OCI-M1 (cell line): ENCODE results near the gene SLC35F1.

Source experiments
- DNase-seq: peaks from one replicate; lab custom pipeline; 2025; lab: John Stamatoyannopoulos, UW

Gene SLC35F1

GRCh38 chr6:118317581-118318563 lies 410.8 kb downstream of the SLC35F1 start:
- DNase-seq = no peak

- DNase-seq = no peak
These were observed 411.6 kb downstream of the SLC35F1 start for GRCh38 chr6:118318648-118319047.

DNA sequence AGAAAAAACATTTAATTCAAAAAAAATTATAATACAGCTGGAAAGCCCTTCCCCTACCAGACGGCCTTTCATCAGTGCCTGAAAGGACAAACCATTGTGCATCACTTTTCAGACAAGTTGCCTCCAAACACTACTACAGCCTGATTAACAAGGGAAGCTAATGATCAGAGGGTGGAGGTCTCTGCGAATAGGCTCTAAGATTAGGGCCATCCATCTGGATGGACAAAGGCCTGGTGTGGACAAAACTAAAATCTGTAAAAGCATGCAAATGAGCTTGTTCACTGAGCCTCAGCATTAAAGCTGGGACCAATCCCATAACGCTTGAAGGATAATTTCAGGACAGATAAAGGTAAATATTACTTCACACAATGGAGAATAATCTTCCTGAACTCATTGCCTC lies 412.4 kb downstream of the SLC35F1 start:
- no peak for DNase-seq

GRCh38 chr6:118319894-118320649 lies 413.0 kb downstream of the SLC35F1 start:
- peak; percentile 23 for DNase-seq

DNA sequence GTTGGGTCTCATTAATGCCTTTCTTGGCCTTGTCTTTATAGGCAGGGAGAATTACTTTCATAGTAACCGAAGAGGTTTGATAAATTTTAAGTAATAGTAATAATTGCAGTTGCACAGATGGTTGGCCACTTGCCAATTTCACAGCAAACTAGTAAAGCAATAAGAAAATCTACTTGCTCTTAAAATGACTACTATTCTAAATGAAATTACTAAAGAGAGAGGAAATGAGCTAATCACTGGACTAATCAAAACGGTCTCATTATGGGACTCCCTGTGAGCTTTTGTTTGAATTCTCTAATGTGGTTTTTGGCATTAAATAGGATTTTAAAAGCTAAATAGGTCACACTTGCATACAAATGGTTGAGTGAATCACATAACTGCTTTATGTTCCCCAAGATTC lies 413.6 kb downstream of the SLC35F1 start:
- no peak for DNase-seq

DNA sequence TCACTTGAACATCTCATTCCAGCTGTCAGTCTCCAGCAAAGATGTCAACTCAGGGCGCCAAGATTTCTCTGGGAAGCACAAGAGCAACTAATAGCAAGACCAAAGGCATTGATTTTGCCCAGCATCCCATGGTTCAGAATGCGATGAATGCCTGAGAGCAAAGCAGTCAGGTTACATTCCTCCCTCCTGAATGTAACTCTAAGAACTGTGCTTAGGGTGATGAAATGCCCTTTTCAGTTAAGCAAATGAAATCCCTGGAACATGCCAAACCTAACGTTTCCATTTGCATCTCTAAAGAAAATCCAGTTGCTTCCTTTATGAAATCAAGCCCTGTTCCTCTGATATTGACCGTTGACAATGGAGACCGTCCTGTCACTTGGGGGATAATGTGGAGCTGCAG lies 417.1 kb downstream of the SLC35F1 start:
- no peak for DNase-seq

DNA sequence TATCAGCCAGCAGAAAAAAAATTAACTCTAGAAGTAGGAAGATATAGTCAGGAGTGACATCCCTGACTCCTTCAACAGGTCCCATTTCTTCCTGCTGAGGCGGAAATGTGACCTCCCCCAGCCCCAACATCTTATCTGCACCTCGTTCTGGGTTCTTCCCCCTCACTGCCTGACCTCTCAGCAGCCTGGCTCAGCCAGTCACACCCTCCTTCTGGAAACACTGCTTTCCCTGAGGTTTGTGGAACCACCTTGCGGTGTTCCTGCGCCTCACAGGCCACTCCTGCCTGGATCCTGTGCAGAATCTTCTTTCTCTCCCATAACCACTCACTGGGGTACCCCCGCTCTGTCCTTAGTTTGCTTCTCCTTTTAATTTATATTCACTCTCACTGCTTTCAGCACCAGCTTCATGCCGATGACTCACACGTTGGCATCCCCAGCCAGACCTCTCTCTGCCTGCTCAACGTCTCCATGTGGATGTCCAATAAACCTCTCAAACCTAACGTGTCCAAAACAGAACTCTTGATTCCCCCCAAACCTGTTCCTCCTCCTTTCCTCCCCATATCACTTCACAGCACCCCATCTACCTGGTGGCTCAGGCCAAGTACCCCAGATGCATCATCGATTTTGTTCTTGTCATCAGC lies 418.3 kb downstream of the SLC35F1 start:
- DNase-seq = no peak

DNA sequence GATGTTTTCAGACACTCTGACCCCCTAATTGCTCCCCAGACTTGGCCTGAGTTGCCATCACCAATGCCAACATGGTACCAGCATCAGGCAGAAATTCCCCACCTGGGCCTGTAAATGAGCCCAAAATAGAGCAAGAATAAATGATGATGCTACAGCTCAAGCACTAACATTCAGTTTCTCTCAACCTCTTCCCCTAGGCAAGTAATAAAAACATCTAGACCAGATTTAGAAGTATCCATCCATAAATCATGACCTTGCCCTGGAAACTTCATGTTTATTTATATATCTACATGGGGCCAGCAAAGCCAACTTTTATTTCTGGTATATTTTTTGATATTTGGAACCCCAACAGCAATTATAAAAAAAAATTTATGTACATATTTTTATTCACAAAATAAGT lies 419.6 kb downstream of the SLC35F1 start:
- DNase-seq = no peak

- no peak for DNase-seq
These were observed 420.2 kb downstream of the SLC35F1 start for GRCh38 chr6:118327237-118327636.

- no peak for DNase-seq
These were observed 426.7 kb downstream of the SLC35F1 start for GRCh38 chr6:118333772-118334171.

DNA sequence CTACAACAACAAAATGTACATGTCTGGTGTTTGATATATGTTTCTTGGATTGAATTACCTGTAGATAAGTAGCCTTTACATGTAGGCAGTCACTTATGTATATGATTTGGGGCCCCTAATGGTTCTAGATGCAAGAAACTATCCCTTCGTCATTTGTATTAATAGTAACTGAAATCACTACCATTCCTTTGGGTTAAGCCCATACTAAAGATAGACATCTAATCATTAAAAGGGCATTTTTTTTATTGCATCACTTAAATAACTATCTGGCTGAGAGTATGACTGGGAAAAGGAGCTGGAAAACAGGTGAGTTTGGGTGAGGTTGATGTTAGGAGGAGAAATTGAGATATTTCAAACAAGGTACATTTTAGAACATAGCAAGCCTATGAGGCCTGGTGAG lies 427.6 kb downstream of the SLC35F1 start:
- no peak for DNase-seq

DNA sequence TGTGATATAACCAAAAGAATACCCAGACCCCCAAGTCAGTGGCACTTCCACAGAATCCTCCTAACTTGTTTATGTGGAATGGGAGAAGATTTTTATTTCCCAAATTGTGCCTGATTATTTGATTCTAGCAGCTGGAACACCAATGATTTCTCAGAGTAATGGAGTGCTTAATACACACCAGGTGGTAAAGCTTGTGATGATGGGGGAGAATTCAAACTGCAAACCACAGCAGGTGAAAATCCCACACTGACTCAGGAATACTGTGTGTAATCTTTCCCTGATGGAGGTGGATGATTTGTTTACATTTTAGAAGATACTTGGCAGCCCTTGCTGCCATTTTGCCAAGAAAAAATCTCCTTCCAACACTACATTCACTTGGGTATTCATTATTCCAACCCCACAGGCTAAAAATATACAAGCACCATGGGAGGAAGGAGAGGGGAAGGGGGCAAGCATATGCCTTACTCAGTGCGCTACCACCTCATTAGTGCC lies 428.3 kb downstream of the SLC35F1 start:
- no peak for DNase-seq

DNA sequence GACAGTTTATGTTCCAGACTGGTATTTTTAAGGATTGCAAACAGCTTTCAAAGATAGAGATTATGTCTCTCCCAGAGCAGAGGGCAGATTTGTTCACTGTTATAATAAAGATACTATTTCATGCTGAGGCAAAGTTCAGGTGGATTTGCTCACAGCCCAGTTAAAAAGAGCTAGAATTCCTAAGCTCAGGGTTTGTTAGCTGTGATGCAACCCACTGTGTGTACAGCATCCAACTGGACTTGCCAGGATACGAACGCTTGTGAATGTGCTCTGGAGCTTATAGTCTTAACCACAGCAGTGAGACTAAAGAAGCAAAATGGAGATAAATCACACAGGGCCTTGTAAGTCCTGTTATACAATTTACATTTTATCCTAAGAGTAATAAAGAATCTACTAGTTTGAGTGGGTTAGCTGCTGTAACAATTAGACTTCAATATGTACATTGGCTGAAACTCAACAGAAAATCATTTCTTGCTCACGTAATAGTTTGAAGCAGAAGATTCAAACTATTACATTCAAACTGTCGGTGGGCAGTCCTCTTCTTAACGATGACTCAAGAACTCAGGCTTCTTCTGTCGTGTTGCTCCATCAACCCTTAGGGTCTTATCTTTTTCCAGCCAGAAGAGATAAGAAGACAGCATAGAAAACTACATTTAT lies 437.1 kb downstream of the SLC35F1 start:
- no peak for DNase-seq

DNA sequence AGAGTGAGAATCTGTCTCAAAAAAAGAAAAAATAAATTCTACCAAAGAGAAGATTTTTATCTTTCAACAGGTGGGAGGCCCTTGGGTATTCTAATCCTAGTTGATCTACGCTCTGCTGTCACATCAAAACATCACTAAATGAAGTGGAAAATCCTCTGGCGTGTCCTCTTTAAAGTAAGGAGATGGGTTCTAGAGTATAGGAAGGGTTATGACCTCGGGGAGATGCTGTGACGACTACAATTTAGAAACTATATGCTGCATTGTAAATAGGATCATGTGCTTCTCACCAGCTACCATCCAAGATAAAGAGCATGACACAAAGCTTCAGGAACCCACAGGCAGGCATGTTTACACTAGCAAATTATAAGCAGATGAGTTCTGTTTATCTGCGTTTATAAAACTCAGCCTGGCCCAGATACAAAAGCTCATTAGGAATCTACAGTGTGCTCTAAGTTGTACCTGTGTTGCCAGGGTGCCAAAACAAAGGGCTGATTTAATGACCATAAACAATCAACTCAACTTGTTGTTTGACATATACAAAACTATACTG lies 443.9 kb downstream of the SLC35F1 start:
- no peak for DNase-seq

- DNase-seq = no peak
These were observed 446.5 kb downstream of the SLC35F1 start for GRCh38 chr6:118353564-118353963.

- no peak for DNase-seq
These were observed 447.6 kb downstream of the SLC35F1 start for GRCh38 chr6:118354641-118355040.

DNA sequence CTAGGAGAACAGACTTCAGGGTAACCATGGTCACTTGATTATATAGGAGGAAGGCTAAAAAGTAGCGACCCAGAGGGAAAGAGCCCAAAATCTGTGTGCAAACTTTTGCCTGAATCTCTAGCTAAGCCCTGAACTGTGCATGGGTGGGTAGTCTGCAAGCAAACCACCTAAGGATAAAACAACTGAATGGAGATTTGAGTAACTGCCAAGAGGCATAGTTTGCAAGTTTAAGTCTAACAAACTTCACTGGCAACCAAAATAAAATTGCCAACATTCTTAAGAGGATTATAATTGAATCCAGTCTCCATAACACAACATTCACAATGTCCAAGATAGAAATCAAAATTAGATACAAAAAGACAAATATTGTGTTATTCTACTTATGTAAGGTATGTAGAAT lies 449.0 kb downstream of the SLC35F1 start:
- DNase-seq = no peak

DNA sequence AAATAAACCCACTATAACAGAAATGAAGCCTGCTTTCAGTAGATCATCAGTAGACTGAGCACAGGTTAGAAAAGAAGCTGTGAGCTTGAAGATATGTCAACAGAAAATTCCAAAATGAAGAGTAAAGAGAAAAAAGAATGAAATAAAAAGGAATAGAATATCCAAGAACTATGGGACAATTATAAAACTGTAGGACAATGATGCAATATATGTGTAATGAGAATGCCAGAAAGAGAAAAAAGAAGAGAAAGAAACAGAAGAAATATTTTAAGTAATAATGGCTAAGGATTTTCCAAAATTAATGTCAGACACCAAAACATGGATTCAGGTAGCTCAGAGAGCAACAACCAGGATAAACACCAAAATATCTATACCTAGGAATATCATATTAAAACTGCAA lies 449.6 kb downstream of the SLC35F1 start:
- DNase-seq = peak; percentile 20
